GM21515 (cell line): ENCODE data around the gene GLIS1.

Source experiments
- ATAC-seq: cut with Tn5 transposase; IDR thresholded peaks from one replicate; pipeline ENCODE4 v1.9.1; 2021; ENCODE audit not compliant: unreplicated experiment

Gene GLIS1

GRCh38 chr1:53500204-53501064, 238.5 kb downstream of the GLIS1 start:
- no peak for ATAC-seq

DNA sequence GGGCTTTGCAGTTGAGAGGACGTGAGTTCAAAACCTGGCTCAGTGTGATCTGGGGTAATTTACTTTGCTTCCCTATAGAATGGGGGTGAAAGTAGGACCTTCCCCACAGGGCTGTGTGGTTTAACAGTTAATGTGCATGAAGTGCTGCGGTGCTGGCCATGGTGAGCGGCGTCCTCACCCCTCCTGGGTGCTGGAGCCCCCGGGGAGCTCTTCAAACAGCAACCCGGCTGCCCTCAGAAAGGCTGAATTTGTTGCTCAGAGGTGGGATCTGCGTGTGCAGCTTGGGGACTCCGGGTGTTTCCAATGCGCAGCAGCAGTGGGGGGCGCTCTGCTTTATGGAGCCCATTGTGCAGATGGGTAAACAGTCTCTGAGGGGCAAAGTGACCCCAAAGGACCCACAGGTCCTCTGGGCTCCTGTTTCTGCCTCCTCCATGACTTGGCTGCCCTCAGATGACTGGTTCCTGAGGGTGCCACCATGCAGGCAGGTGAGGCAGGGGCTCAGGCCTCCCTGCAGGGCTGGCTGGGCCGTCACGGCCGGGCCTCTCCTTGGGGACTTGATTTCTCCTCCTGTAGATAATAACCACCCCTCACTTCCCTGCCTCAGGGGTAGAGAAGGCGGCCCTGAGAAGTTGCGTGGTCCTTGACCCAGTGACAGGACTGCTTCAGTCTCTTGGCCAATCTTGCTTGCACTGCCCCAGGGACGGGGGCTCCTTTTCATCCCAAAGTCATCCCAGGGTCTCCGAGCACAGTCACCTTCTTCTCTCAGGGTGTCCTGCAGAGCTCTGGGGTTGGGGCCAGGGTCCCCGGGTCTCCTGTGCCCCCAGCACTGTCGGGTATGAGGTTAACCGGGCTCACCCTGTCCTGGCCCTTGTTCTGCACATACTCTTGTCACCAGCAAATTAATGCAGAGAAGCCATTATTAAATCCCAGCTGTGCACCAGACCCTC, 239.4 kb downstream of the GLIS1 start:
- no peak for ATAC-seq

DNA sequence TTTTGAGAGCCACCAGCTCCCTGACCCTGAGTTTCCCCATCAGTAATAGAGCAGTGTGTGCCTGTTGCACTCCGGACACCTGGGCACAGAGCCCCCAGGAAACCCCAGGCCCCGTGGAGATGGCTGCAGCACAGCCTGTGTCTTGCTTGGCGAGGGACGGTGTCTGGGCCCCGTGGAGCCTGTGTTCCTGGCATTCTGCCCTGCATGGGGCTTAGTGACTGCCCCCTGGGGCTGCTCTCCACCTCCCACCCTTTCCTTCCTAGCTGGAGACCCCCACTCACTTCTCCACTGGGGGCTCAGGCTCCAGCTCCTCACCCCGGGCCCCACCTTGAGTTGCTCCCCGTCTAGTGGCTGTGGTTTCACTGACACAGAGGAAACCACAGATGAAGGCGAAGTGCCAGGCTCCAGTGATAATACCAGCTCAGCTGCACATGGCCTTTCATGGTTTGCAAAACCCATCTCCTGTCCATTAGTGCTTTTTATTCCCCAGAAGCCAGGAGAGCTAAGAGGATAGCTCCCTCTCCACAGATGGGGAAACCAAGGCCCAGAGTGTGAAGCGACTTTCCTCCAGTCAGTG, 240.3 kb downstream of the GLIS1 start:
- no peak for ATAC-seq

DNA sequence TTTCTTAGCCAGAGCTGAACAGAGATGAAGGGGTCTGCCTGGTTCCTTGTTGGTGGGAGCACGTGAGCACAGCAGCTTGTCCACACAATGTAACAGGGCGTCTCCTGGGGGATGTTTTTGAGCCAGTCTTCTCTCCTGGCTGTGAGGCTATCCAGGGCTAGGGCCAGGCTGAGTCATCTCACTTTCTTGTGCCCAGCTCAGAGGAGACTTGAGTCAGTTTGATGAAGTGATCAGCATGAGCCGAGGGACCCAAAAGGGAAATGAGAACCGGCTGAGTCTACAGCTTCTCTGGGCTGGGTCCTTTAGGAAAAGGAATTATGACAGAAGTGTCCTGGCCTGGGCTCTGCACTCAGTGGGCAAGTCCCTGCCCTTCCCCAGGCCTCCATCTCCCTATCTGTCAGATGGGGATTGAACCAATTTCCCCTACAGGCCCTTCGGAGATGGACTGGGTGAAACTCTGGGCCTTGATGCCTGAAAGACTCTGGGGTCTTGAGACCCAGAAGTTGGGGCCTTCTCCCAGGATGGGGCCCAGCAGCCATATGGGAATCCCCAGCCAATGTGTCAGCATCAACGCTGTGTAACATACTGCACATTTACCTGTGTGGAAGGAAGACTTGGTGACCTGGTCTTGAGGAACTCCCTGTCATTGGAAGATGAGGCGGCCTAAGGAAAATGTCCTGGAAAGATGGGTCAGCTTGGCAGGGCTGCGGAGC, 243.2 kb downstream of the GLIS1 start:
- no peak for ATAC-seq

GRCh38 chr1:53490351-53490750, 248.6 kb downstream of the GLIS1 start:
- ATAC-seq = no peak

DNA sequence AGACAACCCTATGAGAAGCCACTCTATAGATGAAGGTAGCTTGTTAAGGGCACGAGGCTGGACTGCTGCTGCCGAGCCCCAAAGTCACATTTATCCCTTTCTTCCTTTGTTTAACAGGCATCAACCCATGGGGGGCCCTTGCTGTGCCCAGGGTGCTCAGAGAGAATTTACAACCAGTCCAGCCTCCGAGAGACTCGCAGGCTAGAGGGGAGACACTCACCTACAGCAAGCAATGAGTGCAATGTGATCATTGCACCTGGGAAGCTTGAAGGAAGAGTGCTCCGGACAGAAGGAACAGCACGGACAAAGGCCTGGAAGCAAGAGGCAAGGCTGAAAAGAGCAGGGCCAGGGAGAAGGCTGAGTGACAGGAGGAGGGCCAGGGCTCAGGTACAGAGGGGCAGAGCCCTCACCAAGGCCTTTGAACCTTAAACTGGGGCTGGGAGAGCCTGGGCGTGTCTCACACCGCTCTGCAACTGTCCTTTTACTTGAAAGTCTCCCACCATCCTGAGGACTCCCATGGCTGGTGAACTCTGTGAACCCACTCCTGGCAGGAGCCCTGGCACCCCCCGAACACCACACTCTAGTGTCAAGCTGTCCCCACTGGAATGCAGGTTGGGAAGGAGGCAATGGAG, 252.5 kb downstream of the GLIS1 start:
- ATAC-seq = no peak

DNA sequence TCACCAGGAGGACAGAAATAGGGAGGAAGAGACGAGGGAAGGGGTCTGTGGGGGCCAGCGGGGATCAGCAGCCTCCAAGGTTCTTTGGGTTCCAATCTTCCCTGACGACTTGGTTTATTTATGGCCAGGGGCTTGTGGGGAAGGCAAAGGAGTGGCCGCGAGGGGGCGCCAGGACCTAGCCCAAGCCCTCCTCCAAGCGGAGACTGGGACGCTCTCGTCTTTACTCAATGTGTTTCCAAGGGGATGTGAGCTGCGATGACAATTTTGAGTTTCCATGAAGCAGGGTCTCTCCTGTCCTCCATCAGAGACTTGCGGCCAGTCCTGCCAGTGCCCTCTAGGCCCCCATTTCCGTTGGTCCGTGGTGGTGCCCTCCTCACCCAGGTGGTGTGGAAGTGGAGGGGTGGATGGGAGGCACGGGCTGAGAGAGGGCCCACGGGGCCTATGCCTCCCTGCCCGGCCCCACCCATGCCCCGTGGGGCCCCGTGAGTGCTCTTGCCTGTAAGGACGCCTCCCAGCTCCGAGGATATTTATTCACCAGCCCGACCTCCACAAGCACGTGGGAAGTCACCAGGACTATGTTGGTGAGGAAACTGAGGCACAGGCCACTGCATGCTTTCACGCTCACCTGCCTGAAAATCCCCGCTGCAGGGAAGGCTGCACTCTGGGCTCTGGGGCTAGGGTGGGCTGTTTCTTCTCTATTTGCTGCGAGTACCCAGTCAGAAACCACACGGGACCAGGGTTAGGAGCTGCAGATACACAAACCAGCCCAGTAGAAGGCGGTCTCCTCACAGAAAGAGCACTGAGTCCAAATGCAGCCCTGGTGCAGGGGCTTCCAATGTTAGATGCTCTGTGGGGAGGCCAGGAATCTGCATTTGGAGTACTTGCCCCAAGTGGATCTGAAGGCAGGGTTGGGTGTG, 253.2 kb downstream of the GLIS1 start:
- ATAC-seq = no peak

DNA sequence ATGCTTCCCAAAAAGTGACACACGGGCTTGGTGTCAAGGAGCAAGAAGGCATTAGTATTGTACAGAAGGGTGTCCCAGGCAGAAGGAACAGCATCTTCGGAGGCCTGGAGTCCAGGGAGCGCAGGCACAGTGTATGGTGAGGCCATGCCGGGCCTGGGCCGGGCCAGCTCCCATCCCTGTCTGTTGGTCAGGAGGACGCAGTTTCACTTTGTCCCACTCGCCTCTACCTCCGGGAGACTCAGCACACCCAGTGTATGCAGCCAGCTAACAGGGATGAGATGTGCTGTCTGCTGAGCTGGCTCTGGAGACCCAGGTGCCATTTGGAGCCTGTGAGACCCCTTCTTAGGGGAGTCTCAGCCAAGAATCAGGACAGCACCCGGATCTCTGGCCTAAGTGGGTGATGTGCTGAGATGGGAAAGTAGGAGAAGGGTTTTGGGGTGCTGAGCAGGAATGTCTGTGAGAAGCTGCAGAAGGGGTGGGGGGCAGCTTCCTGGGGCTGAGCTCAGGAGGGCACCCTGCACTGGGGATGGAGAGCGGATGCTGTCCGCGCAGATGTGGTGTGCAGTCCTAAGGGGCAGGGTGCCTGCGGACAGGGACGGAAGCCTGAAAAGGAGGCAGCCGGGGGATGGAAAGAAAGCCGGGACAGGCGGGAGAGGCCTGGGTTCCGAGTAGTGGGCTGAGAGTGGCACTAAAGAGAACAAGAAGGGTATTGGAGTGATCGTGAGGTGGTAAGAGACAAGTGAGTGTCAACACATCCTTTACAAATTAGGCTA, 254.1 kb downstream of the GLIS1 start:
- ATAC-seq = no peak

DNA sequence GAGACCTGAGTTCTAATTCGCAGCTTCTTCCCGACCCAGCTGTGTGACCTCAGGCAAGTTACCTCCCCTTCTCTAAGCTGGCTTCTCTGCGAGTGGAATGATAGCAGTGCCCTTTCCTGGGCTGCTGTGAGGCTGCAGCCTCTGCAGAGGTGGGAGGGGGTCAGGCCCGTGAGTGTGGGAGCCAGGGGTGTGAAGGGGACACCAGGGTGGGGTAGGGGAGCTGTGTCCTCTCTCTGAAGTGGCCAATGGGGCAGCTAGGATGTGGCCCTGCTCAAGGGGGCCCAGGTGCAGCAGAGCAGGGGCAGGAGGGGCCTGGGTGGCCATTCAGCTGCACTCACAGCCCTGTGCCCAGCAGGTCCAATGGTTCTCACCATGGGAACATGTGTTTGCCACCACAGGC, 255.3 kb downstream of the GLIS1 start:
- no peak for ATAC-seq

DNA sequence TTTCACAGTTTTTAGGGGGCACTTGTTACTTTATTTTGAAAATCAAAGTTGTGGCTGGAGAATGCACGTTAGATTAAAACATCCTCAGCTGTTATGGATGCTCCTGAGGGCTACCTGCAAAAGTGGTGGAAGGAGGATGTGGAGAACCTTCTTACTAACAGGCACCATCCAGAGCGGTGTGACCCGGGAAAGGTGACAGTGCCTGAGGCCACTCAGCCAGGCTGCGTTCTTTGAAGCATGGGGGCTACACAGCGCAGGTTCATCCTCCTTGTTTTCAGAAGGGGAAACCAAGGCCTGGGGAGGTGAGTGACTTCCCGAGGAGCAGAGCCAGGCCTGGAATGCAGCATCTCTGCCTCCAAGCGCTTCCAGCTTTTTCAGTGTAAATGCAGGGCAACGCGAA, 255.8 kb downstream of the GLIS1 start:
- ATAC-seq = no peak

- ATAC-seq = no peak
Observed at GRCh38 chr1:53482441-53483153, 256.4 kb downstream of the GLIS1 start.

- ATAC-seq = no peak
Observed at GRCh38 chr1:53481456-53481855, 257.5 kb downstream of the GLIS1 start.

- no peak for ATAC-seq
Observed at GRCh38 chr1:53480678-53481077, 258.3 kb downstream of the GLIS1 start.

DNA sequence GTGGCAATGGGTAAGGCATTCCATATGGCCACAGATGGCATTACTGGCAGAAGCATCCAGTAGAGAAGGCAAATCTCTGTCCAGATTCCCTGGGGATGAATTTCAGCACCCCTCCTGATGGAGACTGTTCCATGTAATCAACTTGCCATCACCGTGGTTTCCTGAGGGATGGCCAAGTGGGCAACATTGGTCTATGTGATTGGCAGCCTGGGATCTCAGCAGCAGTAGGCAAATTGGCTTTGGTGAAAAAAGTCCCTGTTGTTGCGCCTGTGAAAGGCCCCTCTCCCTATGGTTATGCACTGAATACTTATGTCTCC, 260.5 kb downstream of the GLIS1 start:
- ATAC-seq = no peak

GRCh38 chr1:53477651-53478501, 261.1 kb downstream of the GLIS1 start:
- no peak for ATAC-seq

- no peak for ATAC-seq
Observed at GRCh38 chr1:53476579-53476978, 262.4 kb downstream of the GLIS1 start.

DNA sequence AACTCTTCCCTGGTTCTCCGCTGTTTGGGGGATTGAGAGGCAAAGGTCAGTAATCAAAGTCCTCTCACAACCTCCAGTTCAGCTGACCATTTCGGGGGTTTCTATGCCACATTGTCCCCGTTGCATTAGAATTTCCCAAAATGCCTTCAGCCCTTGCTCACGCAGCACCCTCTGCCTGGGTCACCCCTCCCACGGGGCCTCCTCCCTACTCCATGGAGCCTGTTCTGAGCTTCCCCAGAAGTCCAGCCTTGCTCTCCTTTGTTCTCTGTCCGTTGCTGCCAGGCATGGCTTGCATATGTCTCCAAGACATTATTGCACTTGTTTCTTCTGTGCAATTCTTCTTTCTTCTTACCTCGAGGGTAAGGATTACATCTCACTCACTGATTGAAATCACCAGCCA, 263.3 kb downstream of the GLIS1 start:
- no peak for ATAC-seq
